Type B pancreatic cell (in vitro differentiated cells): ENCODE measurements around the gene HCFC1. TPM values are rescaled to one million over a fixed set of nuclear protein-coding genes. Genes with fewer than 3 reads are reported as not detected.

Source experiments
- DNase-seq: peaks from one replicate; pipeline ENCODE4 v3.0.0; 2021; ENCODE audit warnings: mixed read lengths; ENCODE audit not compliant: unreplicated experiment; ENCODE audit errors: extremely low spot score
- H3K27ac Mint-ChIP-seq: 2 replicates; pipeline ENCODE4 v1.8.0; 2021; ENCODE audit warnings: mild to moderate bottlenecking, mixed read lengths
- H3K27me3 Mint-ChIP-seq: 2 replicates; pipeline ENCODE4 v1.8.0; 2021; ENCODE audit warnings: mixed read lengths
- H3K36me3 Mint-ChIP-seq: 2 replicates; pipeline ENCODE4 v1.8.0; 2021; ENCODE audit warnings: mixed read lengths
- H3K4me1 Mint-ChIP-seq: one replicate; pipeline ENCODE4 v1.8.0; 2021; ENCODE audit warnings: mixed read lengths; ENCODE audit not compliant: unreplicated experiment
- H3K4me3 Mint-ChIP-seq: 2 replicates; pipeline ENCODE4 v1.8.0; 2021; ENCODE audit warnings: mild to moderate bottlenecking, mixed read lengths
- H3K9me3 Mint-ChIP-seq: 2 replicates; pipeline ENCODE4 v1.8.0; 2021; ENCODE audit warnings: mixed read lengths
- total RNA-seq: library from RNA; stranded (reverse); gene quantifications from 2 replicates; pipeline ENCODE4 v1.2.1, GENCODE V29; 2021; ENCODE audit warnings: low replicate concordance
- TF ChIP-seq, protein P1 (sequence below): fragments of 200-600 bp; sonication (generic); conservative IDR thresholded peaks from 2 replicates; pipeline ENCODE4 v1.5.0; 2021; ENCODE audit warnings: antibody characterized with exemption, mild to moderate bottlenecking

HCFC1 gene
- total RNA-seq, 1 donor from 2014 or later, result 98.0 TPM

DNA sequence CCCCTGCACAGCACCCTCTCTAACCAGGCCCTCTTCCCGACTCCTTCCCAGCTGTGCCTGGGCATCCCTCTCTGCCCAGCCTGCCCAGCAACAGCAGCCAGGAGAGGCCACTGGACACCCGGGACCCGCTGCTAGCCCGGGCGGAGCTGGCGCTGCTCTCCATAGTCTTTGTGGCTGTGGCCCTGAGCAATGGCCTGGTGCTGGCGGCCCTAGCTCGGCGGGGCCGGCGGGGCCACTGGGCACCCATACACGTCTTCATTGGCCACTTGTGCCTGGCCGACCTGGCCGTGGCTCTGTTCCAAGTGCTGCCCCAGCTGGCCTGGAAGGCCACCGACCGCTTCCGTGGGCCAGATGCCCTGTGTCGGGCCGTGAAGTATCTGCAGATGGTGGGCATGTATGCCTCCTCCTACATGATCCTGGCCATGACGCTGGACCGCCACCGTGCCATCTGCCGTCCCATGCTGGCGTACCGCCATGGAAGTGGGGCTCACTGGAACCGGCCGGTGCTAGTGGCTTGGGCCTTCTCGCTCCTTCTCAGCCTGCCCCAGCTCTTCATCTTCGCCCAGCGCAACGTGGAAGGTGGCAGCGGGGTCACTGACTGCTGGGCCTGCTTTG, 66.0 kb downstream of the HCFC1 start:
- DNase-seq, result no peak
- H3K27me3 Mint-ChIP-seq, result no peaks in the 10 kb centered on the region
- no peak overlapping the region for H3K27ac Mint-ChIP-seq
- H3K36me3 Mint-ChIP-seq, result no peaks in the 10 kb centered on the region
- H3K4me1 Mint-ChIP-seq, result no peaks in the 10 kb centered on the region
- TF ChIP-seq, protein P1, sequence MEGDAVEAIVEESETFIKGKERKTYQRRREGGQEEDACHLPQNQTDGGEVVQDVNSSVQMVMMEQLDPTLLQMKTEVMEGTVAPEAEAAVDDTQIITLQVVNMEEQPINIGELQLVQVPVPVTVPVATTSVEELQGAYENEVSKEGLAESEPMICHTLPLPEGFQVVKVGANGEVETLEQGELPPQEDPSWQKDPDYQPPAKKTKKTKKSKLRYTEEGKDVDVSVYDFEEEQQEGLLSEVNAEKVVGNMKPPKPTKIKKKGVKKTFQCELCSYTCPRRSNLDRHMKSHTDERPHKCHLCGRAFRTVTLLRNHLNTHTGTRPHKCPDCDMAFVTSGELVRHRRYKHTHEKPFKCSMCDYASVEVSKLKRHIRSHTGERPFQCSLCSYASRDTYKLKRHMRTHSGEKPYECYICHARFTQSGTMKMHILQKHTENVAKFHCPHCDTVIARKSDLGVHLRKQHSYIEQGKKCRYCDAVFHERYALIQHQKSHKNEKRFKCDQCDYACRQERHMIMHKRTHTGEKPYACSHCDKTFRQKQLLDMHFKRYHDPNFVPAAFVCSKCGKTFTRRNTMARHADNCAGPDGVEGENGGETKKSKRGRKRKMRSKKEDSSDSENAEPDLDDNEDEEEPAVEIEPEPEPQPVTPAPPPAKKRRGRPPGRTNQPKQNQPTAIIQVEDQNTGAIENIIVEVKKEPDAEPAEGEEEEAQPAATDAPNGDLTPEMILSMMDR, result no peak
- no peak overlapping the region for H3K4me3 Mint-ChIP-seq
- H3K9me3 Mint-ChIP-seq, result no peaks in the 10 kb centered on the region

DNA sequence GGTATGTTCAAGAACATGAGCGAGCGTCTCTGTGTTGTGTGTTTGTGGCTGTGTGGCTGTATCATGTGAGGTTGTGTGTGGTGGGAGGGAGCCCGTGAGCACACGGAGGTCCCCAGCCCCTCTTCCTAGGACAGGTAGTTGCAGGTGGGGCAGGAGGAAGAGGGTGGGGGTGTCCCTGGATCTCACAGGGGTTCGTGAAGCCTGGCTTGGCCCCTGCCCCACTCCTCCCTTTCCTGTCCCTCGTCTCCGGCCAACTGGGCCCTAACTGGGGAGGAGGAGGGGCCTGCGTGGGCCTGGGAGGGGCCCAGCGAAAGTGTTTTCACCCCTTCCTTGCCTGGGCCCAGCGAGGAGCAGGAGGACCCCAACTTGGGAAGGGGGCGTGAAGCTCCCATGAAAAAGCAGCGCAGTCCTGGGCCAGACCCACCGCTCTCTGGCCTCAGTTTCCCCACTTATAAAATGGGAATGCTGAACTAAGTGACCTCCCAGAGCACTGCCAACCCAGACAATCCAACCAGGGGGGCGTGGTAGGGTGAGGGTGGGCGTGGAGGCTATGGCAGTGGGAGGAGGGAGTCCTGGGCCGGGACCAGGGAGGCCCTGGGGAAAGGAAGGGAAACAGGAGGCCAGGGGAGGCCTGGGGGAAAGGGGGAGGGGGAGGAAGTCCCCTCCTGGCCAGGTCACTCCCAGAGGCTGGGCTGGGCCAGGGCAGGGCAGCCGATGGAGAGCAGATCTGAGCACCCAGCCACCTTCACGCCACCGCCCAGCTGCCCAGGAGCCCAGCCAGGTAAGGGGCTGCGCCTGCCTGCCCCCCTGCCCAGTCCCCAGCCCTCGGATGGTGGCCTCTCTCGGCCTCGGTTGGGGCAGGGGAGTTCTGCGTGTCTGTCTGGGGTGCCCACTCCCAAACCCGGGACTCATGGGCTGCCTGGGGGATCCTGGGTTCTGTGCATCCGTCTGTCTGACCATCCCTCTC, 67.3 kb downstream of the HCFC1 start, which contains the start of gene AVPR2:
Gene AVPR2, plus strand, starts transcription at position 683 of the 967 bp plus-strand sequence. CDS start 473 bp downstream, outside the sequence.
- Mint-ChIP-seq H3K27ac (no peak within 1 kb of the TSS), H3K4me1 (no peaks in the 10 kb centered on the region)
- no peak for DNase-seq

DNA sequence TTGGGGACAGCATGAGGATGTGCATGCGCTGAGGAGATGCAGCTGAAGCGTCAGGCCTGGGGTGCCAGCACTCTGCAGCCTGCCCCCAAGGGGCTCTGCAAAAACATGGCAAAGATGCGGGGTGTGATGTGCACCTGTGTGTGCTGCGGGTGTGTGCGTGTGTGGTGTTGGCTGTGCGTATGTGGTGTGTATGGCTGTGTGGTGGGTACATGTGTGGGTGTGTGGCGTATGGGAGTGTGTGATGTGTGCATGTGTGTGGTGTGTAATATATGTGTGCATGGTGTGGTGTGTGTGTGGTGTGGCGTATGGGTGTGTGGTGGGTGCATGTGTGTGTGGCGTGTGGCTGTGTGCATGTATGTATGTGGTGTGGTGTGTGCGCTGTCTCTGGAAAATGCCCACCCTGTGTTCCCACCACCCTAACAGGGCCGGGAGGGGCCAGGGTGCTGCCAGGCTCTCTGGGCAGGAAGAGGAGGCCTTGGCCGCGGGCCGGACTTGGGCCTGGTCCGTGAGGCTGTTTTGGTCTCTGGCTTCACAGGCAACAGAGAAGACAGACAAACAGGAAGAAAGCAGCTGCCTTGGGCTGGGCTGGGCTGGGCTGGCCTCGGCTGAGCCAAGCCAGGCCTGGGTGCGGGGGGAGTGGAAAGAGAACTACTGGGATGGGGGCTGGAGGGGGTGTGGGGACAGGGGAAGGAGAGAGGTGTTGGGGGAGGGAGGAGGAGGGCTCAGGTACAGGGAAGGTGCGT, 68.2 kb downstream of the HCFC1 start:
- no peak for DNase-seq
- H3K4me3 Mint-ChIP-seq, result no peak overlapping the region
- H3K4me1 Mint-ChIP-seq, result no peaks in the 10 kb centered on the region
- H3K9me3 Mint-ChIP-seq, result no peaks in the 10 kb centered on the region
- TF ChIP-seq, protein P1, result no peak
- no peaks in the 10 kb centered on the region for H3K36me3 Mint-ChIP-seq
- no peaks in the 10 kb centered on the region for H3K27me3 Mint-ChIP-seq
- H3K27ac Mint-ChIP-seq, result no peak overlapping the region

More for the DNA sequence above, 67.3 kb downstream of the HCFC1 start, which contains the start of gene AVPR2:
- no peaks in the 10 kb centered on the region for H3K27me3 Mint-ChIP-seq
- TF ChIP-seq, protein P1, result no peak
- H3K4me3 Mint-ChIP-seq, result no peak within 1 kb of the TSS
- no peaks in the 10 kb centered on the region for H3K9me3 Mint-ChIP-seq
- no peaks in the 10 kb centered on the region for H3K36me3 Mint-ChIP-seq

GRCh38 chrX:153902385-153902784, 69.2 kb downstream of the HCFC1 start:
- H3K4me3 Mint-ChIP-seq, result no peak overlapping the region
- H3K36me3 Mint-ChIP-seq, result no peaks in the 10 kb centered on the region
- TF ChIP-seq, protein P1, result no peak
- H3K4me1 Mint-ChIP-seq, result no peaks in the 10 kb centered on the region
- no peak for DNase-seq
- no peak overlapping the region for H3K27ac Mint-ChIP-seq
- H3K9me3 Mint-ChIP-seq, result no peaks in the 10 kb centered on the region
- H3K27me3 Mint-ChIP-seq, result peaks cover 3% of the 10 kb centered on the region

- Mint-ChIP-seq H3K27me3 (peaks cover 3% of the 10 kb centered on the region), H3K27ac (no peak overlapping the region)
Observed at GRCh38 chrX:153901753-153902140, 69.9 kb downstream of the HCFC1 start.

More at GRCh38 chrX:153901753-153902140, 69.9 kb downstream of the HCFC1 start:
- H3K36me3 Mint-ChIP-seq, result no peaks in the 10 kb centered on the region
- H3K4me1 Mint-ChIP-seq, result no peaks in the 10 kb centered on the region
- H3K4me3 Mint-ChIP-seq, result no peak overlapping the region
- no peaks in the 10 kb centered on the region for H3K9me3 Mint-ChIP-seq
- no peak for DNase-seq
- TF ChIP-seq, protein P1, result no peak
